GM12878 (cell line): ENCODE data around the gene RALGAPA2. TPM values are rescaled to one million over a fixed set of nuclear protein-coding genes. Genes with fewer than 3 reads are reported as not detected.

Experiments
- ATAC-seq: fragments of 200-7000 bp; cut with Tn5 transposase; 3 replicates; pipeline ENCODE4 v1.9.1; 2020; ENCODE audit warnings: mild to moderate bottlenecking, moderate library complexity
- BruUV-seq: library from RNA; stranded (reverse); fragments of 400-500 nt; replicated peaks from 2 replicates; lab custom pipeline; 2021; lab: Mats Ljungman, UMichigan
- CTCF ChIA-PET: fragments of 300-600 bp; sonication (Branson Sonifier 250); formaldehyde crosslinking; extraction: SDS; loops from one replicate; lab custom pipeline; 2021; ENCODE audit warnings: inconsistent platforms; lab: Yijun Ruan, JAX
- POLR2A ChIA-PET: fragments of 350-600 bp; formaldehyde crosslinking; extraction: SDS; loops from one replicate; lab custom pipeline; 2021; ENCODE audit warnings: inconsistent platforms; lab: Charles Lee
- RAD21 ChIA-PET: fragments of 300-600 bp; sonication (Branson Sonifier 250); formaldehyde crosslinking; loops from one replicate; lab custom pipeline; 2023; ENCODE audit warnings: antibody characterized with exemption; ENCODE audit not compliant: unreplicated experiment; lab: Charles Lee
- SMC1A ChIA-PET: fragments of 300-600 bp; sonication (Branson Sonifier 250); formaldehyde crosslinking; loops from one replicate; lab custom pipeline; 2023; ENCODE audit not compliant: unreplicated experiment, uncharacterized antibody; lab: Charles Lee
- DNase-seq: peaks from one replicate; pipeline ENCODE4 v3.0.0-alpha.2; 2011; ENCODE audit warnings: low read depth, low spot score
- FAIRE-seq: peaks from 3 replicates; lab custom pipeline; 2011; peaks lifted over from hg19 to GRCh38; lab: Jason Lieb, UNC
- H2AFZ ChIP-seq: 2 replicates; pipeline ENCODE4 v1.6.0; 2011; ENCODE audit warnings: low read depth, low read length, control low read depth; ENCODE audit not compliant: control insufficient read depth
- H3K27ac ChIP-seq: 2 replicates; pipeline ENCODE4 v1.5.1; 2011; ENCODE audit warnings: control low read depth; ENCODE audit not compliant: control insufficient read depth, insufficient read depth
- H3K27me3 ChIP-seq, 2 experiments: replicated peaks in 1 of 2; 2 replicates each; pipeline versions ENCODE4 v1.6.0 to v1.6.1; 2011; ENCODE audit warnings: low read length in 1 of 2; ENCODE audit not compliant: control insufficient read depth in 2 of 2, insufficient read depth in 2 of 2
- H3K36me3 ChIP-seq, 2 experiments: 2 replicates each; pipeline ENCODE4 v1.5.1; 2011; ENCODE audit warnings: low read length in 1 of 2; ENCODE audit not compliant: control insufficient read depth in 2 of 2, insufficient read depth in 2 of 2
- H3K4me1 ChIP-seq: 2 replicates; pipeline ENCODE4 v1.6.1; 2011; ENCODE audit warnings: mild to moderate bottlenecking, low read length, moderate library complexity, mixed read lengths; ENCODE audit not compliant: control insufficient read depth, insufficient read depth
- H3K4me2 ChIP-seq: 2 replicates; pipeline ENCODE4 v1.6.0; 2011; ENCODE audit warnings: control low read depth; ENCODE audit not compliant: control insufficient read depth, insufficient read depth
- H3K4me3 ChIP-seq: fragments of 200-600 bp; sonication (generic); 2 replicates; pipeline ENCODE4 v1.5.1; 2016
- H3K79me2 ChIP-seq: 2 replicates; pipeline ENCODE4 v1.6.0; 2011; ENCODE audit warnings: low read length; ENCODE audit not compliant: control insufficient read depth, insufficient read depth
- H3K9ac ChIP-seq: 2 replicates; pipeline ENCODE4 v1.8.0; 2011; ENCODE audit warnings: low read length, control low read depth, mixed read lengths; ENCODE audit not compliant: control insufficient read depth, insufficient read depth
- H3K9me3 ChIP-seq: replicated peaks from 3 replicates; pipeline ENCODE4 v1.5.1; 2011; ENCODE audit warnings: mild to moderate bottlenecking, low read length; ENCODE audit not compliant: control insufficient read depth, insufficient read depth
- H4K20me1 ChIP-seq: 2 replicates; pipeline ENCODE4 v1.6.0; 2011; ENCODE audit not compliant: control insufficient read depth, insufficient read depth
- PAX5 ChIP-seq: IDR thresholded peaks from 2 replicates; pipeline ENCODE4 v1.6.1; 2011; ENCODE audit warnings: low read depth, low read length, borderline replicate concordance
- PKNOX1 ChIP-seq: fragments of 450-650 bp; IDR thresholded peaks from 2 replicates; pipeline ENCODE4 v1.6.1; 2016; ENCODE audit warnings: mild to moderate bottlenecking
- TARDBP ChIP-seq: IDR thresholded peaks from 2 replicates; pipeline ENCODE4 v1.6.1; 2016; ENCODE audit warnings: borderline replicate concordance
- TBL1XR1 ChIP-seq: IDR thresholded peaks from 2 replicates; pipeline ENCODE4 v1.6.1; 2012; ENCODE audit warnings: low read depth, low read length, improper control_type of control experiment
- YY1 ChIP-seq: IDR thresholded peaks from 2 replicates; pipeline ENCODE4 v1.6.1; 2011; ENCODE audit warnings: low read depth, mild to moderate bottlenecking, low read length
- WGBS: methylation state at CpG from one replicate; pipeline ENCODE4 v1.1.6; 2016; ENCODE audit warnings: low lambda C conversion rate; ENCODE audit not compliant: insufficient replicate concordance, insufficient coverage; ENCODE audit errors: missing lambda C conversion rate; 5-methylcytosine and 5-hydroxymethylcytosine counted together
- in situ Hi-C: fragments of 300-500 bp; cut with MboI; formaldehyde crosslinking; loops from 9 replicates; pipeline ENCODE4 v1.14.3; 2018; ENCODE audit warnings: mixed read lengths
- intact Hi-C: fragments of 100-400 bp; cut with micrococcal nuclease; formaldehyde crosslinking; loops from one replicate; pipeline ENCODE4 v1.14.2; 2022; ENCODE audit not compliant: unreplicated experiment
- polyA plus RNA-seq, 11 experiments: library from polyadenylated mRNA; depleted of rRNA in 4 of 11; unstranded in 6 of 11; stranded (reverse) in 5 of 11; fragments of >200 nt; fragmentation: Nextera tagmentation in 4 of 11; fragmentation: Illumina TruSeq in 1 of 11; extraction: Ambion mirVana in 4 of 11; extraction: Trizol in 1 of 11; gene quantifications; 1 replicate in 1 of 11; 2 replicates in 10 of 11; pipeline versions ENCODE4 v1.2.1 to v1.2.3, GENCODE V29; 2011 to 2016; ENCODE audit warnings: inconsistent platforms in 2 of 11, missing spikeins in 2 of 11, low read depth in 1 of 11
- total RNA-seq, 4 experiments: library from RNA; depleted of rRNA in 3 of 4; stranded (reverse); fragments of >200 nt in 3 of 4; fragmentation: Illumina TruSeq in 1 of 4; extraction: Trizol in 1 of 4; gene quantifications; 2 replicates each; pipeline versions ENCODE4 v1.2.1 to v1.2.3, GENCODE V29; 2013 to 2021

The RALGAPA2 gene
- total and polyA plus RNA-seq, 10 of the 15 experiments (the other 5 are each of a cell fraction or from before 2014, with no cell fraction given): 2.9 to 29.4 (median 19.6) TPM

DNA sequence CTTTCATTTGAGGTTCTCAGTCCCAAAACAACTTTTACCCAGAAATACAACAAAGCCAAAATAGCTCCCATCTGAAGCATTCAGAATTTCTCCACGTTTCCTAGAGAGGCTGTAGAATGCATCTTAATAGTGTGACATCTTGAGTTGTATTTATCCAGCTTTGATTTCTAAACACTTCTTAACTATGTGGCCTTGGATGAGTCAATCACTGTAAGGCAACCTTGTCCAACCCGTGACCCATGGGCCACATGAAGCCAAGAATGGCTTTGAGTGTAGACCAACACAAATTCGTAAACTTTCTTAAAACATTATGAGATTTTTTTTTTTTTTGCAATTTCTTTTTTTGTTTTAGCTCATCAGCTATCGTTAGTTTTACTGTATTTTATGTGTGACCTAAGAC, 108.1 kb downstream of the RALGAPA2 start:
- Histone ChIP-seq H3K4me1 (peaks cover 19% of the 10 kb centered on the region), H3K4me3 (no peak overlapping the region), H3K9me3 (peaks cover 8% of the 10 kb centered on the region; the same call in 2 of the 3 replicates), H3K4me2 (no peak overlapping the region), H4K20me1 (no peaks in the 10 kb centered on the region), H3K27ac (peak overlapping the region; percentile 41; the same call in 1 of the 2 replicates), H2AFZ (no peak overlapping the region), H3K9ac (no peak overlapping the region), H3K79me2 (no peaks in the 10 kb centered on the region), H3K36me3 (no peaks in the 10 kb centered on the region; a peak in 1 of 4 replicates), H3K27me3 (no peaks in the 10 kb centered on the region)
- TF ChIP-seq TBL1XR1 (no peak), YY1 (no peak), PAX5 (no peak), TARDBP (no peak), PKNOX1 (no peak)
- ChIA-PET RAD21 (interaction anchor here (0.9 to 4.0 kb wide), 4 partner anchors 9 to 153 kb away, joined by 3 to 17 read pairs (median 4); no protein-coding TSS in a partner anchor), POLR2A (interaction anchor here (0.7 to 1.1 kb wide), 2 partner anchors 77 to 177 kb away, joined by 3 to 4 read pairs; no protein-coding TSS in a partner anchor), SMC1A (interaction anchor here (1.0 to 1.9 kb wide), 5 partner anchors 12 to 270 kb away, joined by 3 to 5 read pairs (median 4); no protein-coding TSS in a partner anchor), CTCF (interaction anchor here (0.6 to 6.4 kb wide), 9 partner anchors 9 to 895 kb away, joined by 3 to 56 read pairs (median 3); no protein-coding TSS in a partner anchor)
- 99% methylated on average over 4 of the region's 4 CpGs for WGBS
- FAIRE-seq (no peak), ATAC-seq (no peak), DNase-seq (no peak)
- intact Hi-C loops (no loop called here), in situ Hi-C loops (no loop called here)
- no TSS peak for BruUV-seq
